Progenitor cell of endocrine pancreas (in vitro differentiated cells): ENCODE measurements around the gene KCNQ5. TPM values are rescaled to one million over a fixed set of nuclear protein-coding genes. Genes with fewer than 3 reads are reported as not detected.

Experiments used
- DNase-seq: peaks from one replicate; pipeline ENCODE4 v3.0.0; 2021; ENCODE audit warnings: low spot score; ENCODE audit not compliant: unreplicated experiment
- H3K27ac Mint-ChIP-seq: 2 replicates; pipeline ENCODE4 v1.8.0; 2021; ENCODE audit warnings: mild to moderate bottlenecking, moderate library complexity, mixed read lengths
- H3K27me3 Mint-ChIP-seq: 2 replicates; pipeline ENCODE4 v1.8.0; 2021; ENCODE audit warnings: mixed read lengths
- H3K36me3 Mint-ChIP-seq: 2 replicates; pipeline ENCODE4 v1.8.0; 2022; ENCODE audit warnings: mixed read lengths; ENCODE audit not compliant: insufficient read depth
- H3K4me1 Mint-ChIP-seq: 2 replicates; pipeline ENCODE4 v1.8.0; 2021; ENCODE audit warnings: low read depth, mixed read lengths
- H3K4me3 Mint-ChIP-seq: 2 replicates; pipeline ENCODE4 v1.8.0; 2021; ENCODE audit warnings: low read depth, mild to moderate bottlenecking, moderate library complexity, mixed read lengths
- H3K9me3 Mint-ChIP-seq: 2 replicates; pipeline ENCODE4 v1.8.0; 2021; ENCODE audit warnings: low read depth, mixed read lengths
- total RNA-seq: library from RNA; stranded (reverse); gene quantifications from 2 replicates; pipeline ENCODE4 v1.2.1, GENCODE V29; 2021
- TF ChIP-seq, protein P1 (sequence below): fragments of 200-600 bp; sonication (generic); IDR thresholded peaks from one replicate; pipeline ENCODE4 v1.5.0; 2021; ENCODE audit warnings: antibody characterized with exemption, mild to moderate bottlenecking; ENCODE audit not compliant: unreplicated experiment

The KCNQ5 gene
- total RNA-seq, 1 donor from 2014 or later, result 1.0 TPM

GRCh38 chr6:72661411-72661810, 39.5 kb downstream of the KCNQ5 start:
- DNase-seq, result no peak
- Mint-ChIP-seq H3K36me3 (no peaks in the 10 kb centered on the region), H3K27ac (no peak overlapping the region), H3K4me3 (no peak overlapping the region), H3K9me3 (no peaks in the 10 kb centered on the region), H3K27me3 (no peaks in the 10 kb centered on the region), H3K4me1 (no peaks in the 10 kb centered on the region)
- TF ChIP-seq, protein P1, sequence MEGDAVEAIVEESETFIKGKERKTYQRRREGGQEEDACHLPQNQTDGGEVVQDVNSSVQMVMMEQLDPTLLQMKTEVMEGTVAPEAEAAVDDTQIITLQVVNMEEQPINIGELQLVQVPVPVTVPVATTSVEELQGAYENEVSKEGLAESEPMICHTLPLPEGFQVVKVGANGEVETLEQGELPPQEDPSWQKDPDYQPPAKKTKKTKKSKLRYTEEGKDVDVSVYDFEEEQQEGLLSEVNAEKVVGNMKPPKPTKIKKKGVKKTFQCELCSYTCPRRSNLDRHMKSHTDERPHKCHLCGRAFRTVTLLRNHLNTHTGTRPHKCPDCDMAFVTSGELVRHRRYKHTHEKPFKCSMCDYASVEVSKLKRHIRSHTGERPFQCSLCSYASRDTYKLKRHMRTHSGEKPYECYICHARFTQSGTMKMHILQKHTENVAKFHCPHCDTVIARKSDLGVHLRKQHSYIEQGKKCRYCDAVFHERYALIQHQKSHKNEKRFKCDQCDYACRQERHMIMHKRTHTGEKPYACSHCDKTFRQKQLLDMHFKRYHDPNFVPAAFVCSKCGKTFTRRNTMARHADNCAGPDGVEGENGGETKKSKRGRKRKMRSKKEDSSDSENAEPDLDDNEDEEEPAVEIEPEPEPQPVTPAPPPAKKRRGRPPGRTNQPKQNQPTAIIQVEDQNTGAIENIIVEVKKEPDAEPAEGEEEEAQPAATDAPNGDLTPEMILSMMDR, result no peak

DNA sequence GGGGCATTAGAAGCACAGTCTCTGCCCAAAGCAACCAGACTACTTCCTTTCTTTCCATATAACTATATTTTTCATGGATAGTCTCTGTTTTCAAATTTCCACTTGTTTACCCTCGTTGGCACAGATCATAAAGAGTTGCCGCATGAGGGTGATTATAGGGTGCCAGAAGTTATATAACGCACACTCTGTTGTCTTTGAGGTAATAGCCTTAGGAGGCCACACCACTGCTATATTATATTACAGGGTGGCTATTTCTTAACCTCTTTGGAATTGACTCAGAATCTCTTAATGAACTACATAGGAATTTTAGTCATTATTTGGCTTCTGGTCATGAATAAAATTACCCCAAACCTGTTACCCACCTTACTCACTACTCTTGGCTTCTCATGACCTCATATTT, 43.7 kb downstream of the KCNQ5 start:
- no peaks in the 10 kb centered on the region for H3K27me3 Mint-ChIP-seq
- H3K27ac Mint-ChIP-seq, result no peak overlapping the region
- H3K36me3 Mint-ChIP-seq, result no peaks in the 10 kb centered on the region
- DNase-seq, result no peak
- H3K4me1 Mint-ChIP-seq, result no peaks in the 10 kb centered on the region
- peaks cover 3% of the 10 kb centered on the region for H3K9me3 Mint-ChIP-seq
- H3K4me3 Mint-ChIP-seq, result no peak overlapping the region
- TF ChIP-seq, protein P1, result no peak

DNA sequence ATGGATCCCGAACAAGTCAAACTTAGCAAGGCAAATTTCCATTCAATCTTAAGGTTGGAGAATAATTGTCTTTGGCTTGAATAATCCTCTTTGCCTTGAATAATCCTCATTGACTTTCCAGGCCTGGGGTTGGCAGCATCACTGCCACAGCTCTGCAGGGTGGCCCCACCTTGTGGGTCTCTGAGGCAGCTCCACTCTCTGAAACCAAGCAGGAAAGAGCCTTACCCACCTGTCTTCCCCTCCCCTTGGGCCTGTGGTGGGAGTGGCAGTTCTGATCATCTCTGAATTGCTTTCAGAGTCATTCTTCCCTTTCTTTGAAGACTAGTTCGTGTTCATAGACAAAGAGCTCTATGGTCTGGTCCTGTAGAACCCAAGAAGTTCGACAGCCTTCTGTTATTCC, 47.5 kb downstream of the KCNQ5 start:
- no peaks in the 10 kb centered on the region for H3K27me3 Mint-ChIP-seq
- TF ChIP-seq, protein P1, result no peak

GRCh38 chr6:72672906-72673305, 51.0 kb downstream of the KCNQ5 start:
- TF ChIP-seq, protein P1, result no peak
- no peaks in the 10 kb centered on the region for H3K9me3 Mint-ChIP-seq
- H3K4me1 Mint-ChIP-seq, result peaks cover 8% of the 10 kb centered on the region
- DNase-seq, result no peak
- H3K27ac Mint-ChIP-seq, result no peak overlapping the region
- H3K36me3 Mint-ChIP-seq, result no peaks in the 10 kb centered on the region
- H3K27me3 Mint-ChIP-seq, result no peaks in the 10 kb centered on the region
- H3K4me3 Mint-ChIP-seq, result no peak overlapping the region

More for the DNA sequence above, 47.5 kb downstream of the KCNQ5 start:
- peaks cover 3% of the 10 kb centered on the region for H3K9me3 Mint-ChIP-seq
- H3K27ac Mint-ChIP-seq, result no peak overlapping the region
- no peaks in the 10 kb centered on the region for H3K4me1 Mint-ChIP-seq
- H3K36me3 Mint-ChIP-seq, result no peaks in the 10 kb centered on the region
- H3K4me3 Mint-ChIP-seq, result no peak overlapping the region
- no peak for DNase-seq

DNA sequence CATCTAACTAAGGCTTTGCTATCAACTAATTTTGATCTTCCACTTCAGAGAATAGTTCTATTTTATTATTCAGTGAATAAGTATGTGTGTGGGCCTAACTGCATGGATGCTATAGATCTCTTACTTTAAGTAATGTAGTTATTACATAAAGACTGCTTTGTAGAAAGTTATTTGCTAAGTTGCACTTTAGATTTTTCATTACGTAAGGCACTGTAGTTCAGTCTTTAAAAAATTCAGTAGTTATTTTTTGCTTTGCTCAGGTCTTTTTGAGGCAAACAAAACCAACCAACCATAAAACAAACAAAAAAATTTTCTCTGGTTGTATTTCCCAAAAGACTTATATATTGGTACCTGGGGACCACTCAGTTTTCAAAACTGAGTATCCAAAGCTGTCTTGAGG, 53.0 kb downstream of the KCNQ5 start:
- Mint-ChIP-seq H3K4me3 (no peak overlapping the region), H3K9me3 (no peaks in the 10 kb centered on the region), H3K27ac (no peak overlapping the region), H3K36me3 (no peaks in the 10 kb centered on the region), H3K4me1 (peaks cover 8% of the 10 kb centered on the region), H3K27me3 (no peaks in the 10 kb centered on the region)
- no peak for DNase-seq
- TF ChIP-seq, protein P1, result no peak
